B cell (primary cell): Measurements from ENCODE around the gene DNAH2.

Experiments used
- EZH2 ChIP-seq: IDR thresholded peaks from 2 replicates; pipeline ENCODE4 v1.6.1; 2012; ENCODE audit warnings: borderline replicate concordance, low read depth, mild to moderate bottlenecking, moderate library complexity, low read length; ENCODE audit not compliant: insufficient read depth, poor library complexity, severe bottlenecking
- TF ChIP-seq, protein P1 (sequence below): fragments of 200-600 bp; IDR thresholded peaks from one replicate; pipeline ENCODE4 v1.8.0; 2022; ENCODE audit warnings: antibody characterized with exemption, mild to moderate bottlenecking

GRCh38 chr17:7674934-7675333 lies 42.6 kb upstream of the DNAH2 start:
- TF ChIP-seq, protein P1, sequence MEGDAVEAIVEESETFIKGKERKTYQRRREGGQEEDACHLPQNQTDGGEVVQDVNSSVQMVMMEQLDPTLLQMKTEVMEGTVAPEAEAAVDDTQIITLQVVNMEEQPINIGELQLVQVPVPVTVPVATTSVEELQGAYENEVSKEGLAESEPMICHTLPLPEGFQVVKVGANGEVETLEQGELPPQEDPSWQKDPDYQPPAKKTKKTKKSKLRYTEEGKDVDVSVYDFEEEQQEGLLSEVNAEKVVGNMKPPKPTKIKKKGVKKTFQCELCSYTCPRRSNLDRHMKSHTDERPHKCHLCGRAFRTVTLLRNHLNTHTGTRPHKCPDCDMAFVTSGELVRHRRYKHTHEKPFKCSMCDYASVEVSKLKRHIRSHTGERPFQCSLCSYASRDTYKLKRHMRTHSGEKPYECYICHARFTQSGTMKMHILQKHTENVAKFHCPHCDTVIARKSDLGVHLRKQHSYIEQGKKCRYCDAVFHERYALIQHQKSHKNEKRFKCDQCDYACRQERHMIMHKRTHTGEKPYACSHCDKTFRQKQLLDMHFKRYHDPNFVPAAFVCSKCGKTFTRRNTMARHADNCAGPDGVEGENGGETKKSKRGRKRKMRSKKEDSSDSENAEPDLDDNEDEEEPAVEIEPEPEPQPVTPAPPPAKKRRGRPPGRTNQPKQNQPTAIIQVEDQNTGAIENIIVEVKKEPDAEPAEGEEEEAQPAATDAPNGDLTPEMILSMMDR, result no peak
- no peak for TF ChIP-seq EZH2
